Measurements from ENCODE around the gene CRYBG2. TPM values are rescaled to one million over a fixed set of nuclear protein-coding genes. Genes with fewer than 3 reads are reported as not detected.

The CRYBG2 gene
- total and polyA plus RNA-seq, 10 of the 15 experiments (the other 5 are each of a cell fraction or from before 2014, with no cell fraction given) = 0.03 to 1.2 (median 0.11) TPM; not detected in 4

DNA sequence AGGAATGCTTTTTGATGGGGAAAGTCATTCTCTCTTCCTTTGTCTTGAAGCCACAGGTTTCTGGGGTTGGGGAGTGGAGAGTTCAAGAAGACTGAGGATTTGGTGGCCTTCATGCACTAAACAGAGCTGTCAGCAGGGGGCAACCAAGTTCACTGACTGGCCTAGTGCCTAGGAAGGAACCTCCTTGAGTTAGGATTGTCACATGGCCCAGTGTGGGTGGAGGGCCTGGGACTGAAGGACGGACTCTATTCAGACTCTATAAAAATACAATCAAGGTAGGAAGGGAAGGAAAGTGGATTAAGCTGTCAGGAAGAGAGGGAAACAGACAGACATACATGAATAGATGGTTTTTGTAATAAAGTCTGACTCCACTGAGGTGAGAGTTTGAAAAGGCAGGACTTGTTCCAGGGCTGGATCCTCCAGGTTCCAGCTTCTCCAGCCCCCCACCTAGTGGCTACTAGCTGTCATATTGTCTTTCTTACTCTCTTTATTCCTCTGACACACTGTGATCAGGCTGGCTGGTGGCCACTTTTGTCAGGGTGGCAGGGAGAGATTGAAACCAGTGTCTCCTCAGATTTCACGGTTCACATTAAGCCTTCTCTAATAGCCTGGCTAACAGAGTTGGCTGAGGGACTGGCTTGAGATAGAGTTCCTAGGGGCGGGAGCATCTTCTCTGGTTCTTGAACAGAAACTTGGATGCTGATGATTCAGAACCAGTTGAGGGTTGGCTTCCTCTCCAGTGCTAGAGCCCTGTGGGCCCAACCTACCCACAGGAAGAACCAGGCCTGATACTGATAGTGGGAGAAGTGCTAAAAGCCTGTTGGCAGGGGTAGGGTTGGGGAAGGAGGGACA, 78.1 kb downstream of the CRYBG2 start (continued):
- TF ChIP-seq EP300 (IDR thresholded peaks at IDR 0.05; ENCODE audit: borderline replicate concordance in 1 of 2, control insufficient read depth in 1 of 2, low read depth in 2 of 2, low read length in 2 of 2) (no peak), NFYB (IDR thresholded peaks at IDR 0.05; ENCODE audit: insufficient read depth, low read depth, low read length) (no peak), TBL1XR1 (IDR thresholded peaks at IDR 0.05; ENCODE audit: low read depth, low read length) (no peak), SMC3 (IDR thresholded peaks at IDR 0.05; ENCODE audit: borderline replicate concordance, low read length) (peak; percentile 86), SP1 (IDR thresholded peaks at IDR 0.05; ENCODE audit: low read depth, low read length) (no peak), RBBP5 (conservative IDR thresholded peaks at IDR 0.05) (no peak), HCFC1 (IDR thresholded peaks at IDR 0.05; ENCODE audit: low read length) (0 out of 2 replicates have a peak, but pooled peaks have one; percentile 15), RAD21 (IDR thresholded peaks at IDR 0.05; ENCODE audit: insufficient read depth, low read depth, low read length) (peak; percentile 83), NR2C2 (IDR thresholded peaks at IDR 0.05; ENCODE audit: borderline replicate concordance, control insufficient read depth, insufficient read length, low read depth) (no peak), CHD1 (IDR thresholded peaks at IDR 0.05; ENCODE audit: low read depth, low read length) (no peak), JUNB (IDR thresholded peaks at IDR 0.05) (no peak), RFX5 (IDR thresholded peaks at IDR 0.05; ENCODE audit: low read depth, low read length) (no peak), CBX3 (IDR thresholded peaks at IDR 0.05; ENCODE audit: borderline replicate concordance, low read depth) (no peak), ZNF24 (IDR thresholded peaks at IDR 0.05) (no peak), NBN (IDR thresholded peaks at IDR 0.05) (peak; percentile 76; the same call in 1 of the 2 replicates), NR2F1 (conservative IDR thresholded peaks at IDR 0.05) (no peak), LARP7 (IDR thresholded peaks at IDR 0.05) (no peak), MXI1 (IDR thresholded peaks at IDR 0.05; ENCODE audit: low read depth, low read length) (peak; percentile 58; the same call in 1 of the 2 replicates), RELA (IDR thresholded peaks at IDR 0.05; ENCODE audit: borderline replicate concordance, partially characterized antibody) (no peak), IKZF2 (IDR thresholded peaks at IDR 0.05) (peak in 1 of 2 experiments; percentile 8; a peak in 1 of 4 replicates), BACH1 (IDR thresholded peaks at IDR 0.05; ENCODE audit: borderline replicate concordance) (no peak)
- TF ChIP-seq, protein P1, sequence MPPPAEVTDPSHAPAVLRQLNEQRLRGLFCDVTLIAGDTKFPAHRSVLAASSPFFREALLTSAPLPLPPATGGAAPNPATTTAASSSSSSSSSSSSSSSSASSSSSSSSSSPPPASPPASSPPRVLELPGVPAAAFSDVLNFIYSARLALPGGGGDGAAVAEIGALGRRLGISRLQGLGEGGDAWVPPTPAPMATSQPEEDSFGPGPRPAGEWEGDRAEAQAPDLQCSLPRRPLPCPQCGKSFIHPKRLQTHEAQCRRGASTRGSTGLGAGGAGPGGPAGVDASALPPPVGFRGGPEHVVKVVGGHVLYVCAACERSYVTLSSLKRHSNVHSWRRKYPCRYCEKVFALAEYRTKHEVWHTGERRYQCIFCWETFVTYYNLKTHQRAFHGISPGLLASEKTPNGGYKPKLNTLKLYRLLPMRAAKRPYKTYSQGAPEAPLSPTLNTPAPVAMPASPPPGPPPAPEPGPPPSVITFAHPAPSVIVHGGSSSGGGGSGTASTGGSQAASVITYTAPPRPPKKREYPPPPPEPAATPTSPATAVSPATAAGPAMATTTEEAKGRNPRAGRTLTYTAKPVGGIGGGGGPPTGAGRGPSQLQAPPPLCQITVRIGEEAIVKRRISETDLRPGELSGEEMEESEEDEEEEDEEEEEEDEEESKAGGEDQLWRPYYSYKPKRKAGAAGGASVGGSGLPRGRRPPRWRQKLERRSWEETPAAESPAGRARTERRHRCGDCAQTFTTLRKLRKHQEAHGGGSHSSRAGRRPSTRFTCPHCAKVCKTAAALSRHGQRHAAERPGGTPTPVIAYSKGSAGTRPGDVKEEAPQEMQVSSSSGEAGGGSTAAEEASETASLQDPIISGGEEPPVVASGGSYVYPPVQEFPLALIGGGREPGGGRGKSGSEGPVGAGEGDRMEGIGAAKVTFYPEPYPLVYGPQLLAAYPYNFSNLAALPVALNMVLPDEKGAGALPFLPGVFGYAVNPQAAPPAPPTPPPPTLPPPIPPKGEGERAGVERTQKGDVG (CRISPR knock-in tag; IDR thresholded peaks at IDR 0.05) = no peak
- TF ChIP-seq, protein P2, sequence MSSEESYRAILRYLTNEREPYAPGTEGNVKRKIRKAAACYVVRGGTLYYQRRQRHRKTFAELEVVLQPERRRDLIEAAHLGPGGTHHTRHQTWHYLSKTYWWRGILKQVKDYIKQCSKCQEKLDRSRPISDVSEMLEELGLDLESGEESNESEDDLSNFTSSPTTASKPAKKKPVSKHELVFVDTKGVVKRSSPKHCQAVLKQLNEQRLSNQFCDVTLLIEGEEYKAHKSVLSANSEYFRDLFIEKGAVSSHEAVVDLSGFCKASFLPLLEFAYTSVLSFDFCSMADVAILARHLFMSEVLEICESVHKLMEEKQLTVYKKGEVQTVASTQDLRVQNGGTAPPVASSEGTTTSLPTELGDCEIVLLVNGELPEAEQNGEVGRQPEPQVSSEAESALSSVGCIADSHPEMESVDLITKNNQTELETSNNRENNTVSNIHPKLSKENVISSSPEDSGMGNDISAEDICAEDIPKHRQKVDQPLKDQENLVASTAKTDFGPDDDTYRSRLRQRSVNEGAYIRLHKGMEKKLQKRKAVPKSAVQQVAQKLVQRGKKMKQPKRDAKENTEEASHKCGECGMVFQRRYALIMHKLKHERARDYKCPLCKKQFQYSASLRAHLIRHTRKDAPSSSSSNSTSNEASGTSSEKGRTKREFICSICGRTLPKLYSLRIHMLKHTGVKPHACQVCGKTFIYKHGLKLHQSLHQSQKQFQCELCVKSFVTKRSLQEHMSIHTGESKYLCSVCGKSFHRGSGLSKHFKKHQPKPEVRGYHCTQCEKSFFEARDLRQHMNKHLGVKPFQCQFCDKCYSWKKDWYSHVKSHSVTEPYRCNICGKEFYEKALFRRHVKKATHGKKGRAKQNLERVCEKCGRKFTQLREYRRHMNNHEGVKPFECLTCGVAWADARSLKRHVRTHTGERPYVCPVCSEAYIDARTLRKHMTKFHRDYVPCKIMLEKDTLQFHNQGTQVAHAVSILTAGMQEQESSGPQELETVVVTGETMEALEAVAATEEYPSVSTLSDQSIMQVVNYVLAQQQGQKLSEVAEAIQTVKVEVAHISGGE (CRISPR knock-in tag; IDR thresholded peaks at IDR 0.05) = no peak
- TF ChIP-seq, protein P3, sequence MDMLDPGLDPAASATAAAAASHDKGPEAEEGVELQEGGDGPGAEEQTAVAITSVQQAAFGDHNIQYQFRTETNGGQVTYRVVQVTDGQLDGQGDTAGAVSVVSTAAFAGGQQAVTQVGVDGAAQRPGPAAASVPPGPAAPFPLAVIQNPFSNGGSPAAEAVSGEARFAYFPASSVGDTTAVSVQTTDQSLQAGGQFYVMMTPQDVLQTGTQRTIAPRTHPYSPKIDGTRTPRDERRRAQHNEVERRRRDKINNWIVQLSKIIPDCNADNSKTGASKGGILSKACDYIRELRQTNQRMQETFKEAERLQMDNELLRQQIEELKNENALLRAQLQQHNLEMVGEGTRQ (IDR thresholded peaks at IDR 0.05; ENCODE audit: borderline replicate concordance, low read depth, low read length) = peak; percentile 51

Data from GM12878 (cell line).